BLaER1 treated with 17β-estradiol and CSF1 and Interleukin-3, amounts not matched to agents 10 nM and 100 nM (cell line): ENCODE data around the gene TGFBR3.

Experiments used
- H3K27ac ChIP-seq, 11 experiments: shearing (Covaris generic); formaldehyde crosslinking; 2 replicates each; pipeline ENCODE4 v1.8.1; 2022
- H3K27me3 ChIP-seq, 11 experiments: shearing (Covaris generic); formaldehyde crosslinking; 2 replicates each; pipeline ENCODE4 v1.8.1; 2022
- H3K36me3 ChIP-seq, 11 experiments: shearing (Covaris generic); formaldehyde crosslinking; 2 replicates each; pipeline ENCODE4 v1.8.1; 2022
- H3K4me1 ChIP-seq, 10 experiments: shearing (Covaris generic); formaldehyde crosslinking; 2 replicates each; pipeline ENCODE4 v1.8.1; 2022
- H3K4me2 ChIP-seq, 11 experiments: shearing (Covaris generic); formaldehyde crosslinking; 2 replicates each; pipeline ENCODE4 v1.8.1; 2022
- H3K4me3 ChIP-seq, 10 experiments: shearing (Covaris generic); formaldehyde crosslinking; 2 replicates each; pipeline ENCODE4 v1.8.1; 2022
- H3K9ac ChIP-seq, 11 experiments: shearing (Covaris generic); formaldehyde crosslinking; 2 replicates each; pipeline ENCODE4 v1.8.1; 2022
- H3K9me3 ChIP-seq, 11 experiments: shearing (Covaris generic); formaldehyde crosslinking; replicated peaks in 1 of 11; 2 replicates each; pipeline ENCODE4 v1.8.1; 2022
- H4K20me1 ChIP-seq, 11 experiments: shearing (Covaris generic); formaldehyde crosslinking; 2 replicates each; pipeline ENCODE4 v1.8.1; 2022
- Cebpa-rat ChIP-seq, 11 experiments: shearing (Covaris generic); IDR thresholded peaks; 2 replicates each; pipeline ENCODE4 v1.8.1; 2022

TGFBR3 gene

DNA sequence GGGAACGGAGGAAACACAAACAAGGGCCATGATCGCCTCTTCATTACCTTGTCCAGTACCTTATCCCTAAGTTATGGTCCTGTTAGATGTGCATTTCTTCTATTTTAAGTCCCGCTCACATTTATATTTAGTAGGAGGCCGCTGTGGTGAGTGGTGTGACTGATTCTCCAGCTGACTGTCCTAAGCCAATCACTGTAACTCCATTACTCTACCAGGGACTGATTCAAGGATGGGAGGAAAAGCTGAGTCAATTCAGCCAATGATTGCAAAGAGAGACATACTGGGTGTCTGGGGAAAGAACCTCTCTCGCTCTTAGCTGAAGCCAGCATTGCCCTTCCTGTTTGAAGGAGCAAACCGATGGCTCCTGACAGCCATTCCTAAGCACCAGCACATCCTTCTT, 59.7 kb downstream of the TGFBR3 start:
- no peaks in the 10 kb centered on the region for H4K20me1 ChIP-seq
- H3K27ac ChIP-seq, result no peak overlapping the region

DNA sequence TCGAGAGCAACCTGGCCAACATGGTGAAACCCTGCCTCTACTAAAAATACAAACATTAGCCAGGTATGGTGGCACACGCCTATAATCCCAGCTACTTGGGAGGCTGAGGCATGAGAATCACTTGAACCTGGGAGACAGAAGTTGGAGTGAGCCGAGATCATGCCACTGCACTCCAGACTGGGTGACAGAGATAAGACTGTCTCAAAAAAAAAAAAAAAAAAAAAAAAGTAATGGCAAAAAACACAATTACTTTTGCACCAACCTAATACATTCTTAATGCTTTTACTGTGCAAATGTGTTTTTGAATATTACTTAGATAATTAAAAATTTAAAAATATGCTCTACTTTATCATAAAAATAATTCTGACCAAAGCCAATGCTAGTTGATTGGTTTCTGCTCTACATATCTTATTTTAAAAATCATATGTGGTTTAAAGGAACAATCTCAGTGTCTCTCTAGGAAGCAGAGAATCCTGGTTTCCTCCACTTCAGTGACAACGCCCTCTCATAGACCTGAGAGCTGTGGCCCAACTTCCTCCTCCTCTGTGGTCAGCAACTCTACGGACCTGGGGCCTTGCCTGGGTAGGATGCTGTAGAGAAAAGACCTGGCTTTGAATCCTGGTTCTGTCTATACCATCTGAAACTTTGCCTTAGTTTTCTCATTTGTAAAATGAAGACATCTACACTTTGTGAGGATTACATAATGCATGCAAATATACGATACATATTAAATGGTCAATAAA, 64.7 kb downstream of the TGFBR3 start:
- Histone ChIP-seq H4K20me1 (no peaks in the 10 kb centered on the region), H3K27me3 (no peaks in the 10 kb centered on the region), H3K9ac (no peak overlapping the region), H3K4me3 (no peak overlapping the region), H3K27ac (no peak overlapping the region), H3K4me2 (no peak overlapping the region), H3K9me3 (no peaks in the 10 kb centered on the region), H3K36me3 (no peaks in the 10 kb centered on the region), H3K4me1 (peaks cover 6 to 35% (median 16%) of the 10 kb centered on the region in 10 experiments; a peak in 18 of 20 replicates)
- TF ChIP-seq Cebpa-rat (IDR thresholded peaks at IDR 0.05), result no peak

More for the DNA sequence above, 59.7 kb downstream of the TGFBR3 start:
- Histone ChIP-seq H3K4me1 (peaks cover 13 to 31% (median 25%) of the 10 kb centered on the region in 10 experiments), H3K9ac (no peak overlapping the region), H3K9me3 (no peaks in the 10 kb centered on the region), H3K27me3 (no peaks in the 10 kb centered on the region), H3K4me2 (no peak overlapping the region), H3K4me3 (no peak overlapping the region), H3K36me3 (no peaks in the 10 kb centered on the region)
- no peak for TF ChIP-seq Cebpa-rat (IDR thresholded peaks at IDR 0.05)

DNA sequence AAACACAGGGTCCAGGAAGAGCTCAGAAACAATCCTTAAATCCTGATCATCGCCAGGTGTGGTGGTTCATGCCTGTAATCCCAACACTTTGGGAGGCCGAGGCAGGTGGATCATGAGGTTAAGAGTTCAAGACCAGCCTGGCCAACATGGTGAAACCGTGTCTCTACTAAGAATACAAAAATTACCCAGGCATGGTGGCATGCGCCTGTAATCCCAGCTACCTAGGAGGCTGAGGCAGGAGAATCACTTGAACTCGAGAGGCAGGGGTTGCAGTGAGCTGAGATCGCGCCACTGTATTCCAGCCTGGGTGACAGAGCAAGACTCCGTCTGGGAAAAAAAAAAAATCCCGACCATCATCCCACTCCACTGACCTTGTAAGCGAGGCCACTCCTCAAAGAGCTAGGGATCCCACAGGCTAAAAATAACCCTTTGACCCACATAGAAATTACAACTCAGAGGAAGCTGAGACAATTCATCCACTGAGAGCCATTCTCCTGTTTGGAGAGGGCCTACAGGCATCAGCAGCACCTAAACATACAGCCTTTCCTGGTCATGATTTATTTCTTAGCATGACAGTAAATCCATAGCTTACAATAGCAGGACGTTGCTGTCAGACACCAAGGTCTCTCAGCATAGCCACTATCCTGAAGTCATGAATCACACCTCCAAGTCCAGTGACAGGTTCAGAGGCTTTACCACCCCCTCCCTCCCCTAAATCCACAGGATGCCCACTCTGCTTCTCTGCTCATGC, 66.7 kb downstream of the TGFBR3 start:
- Histone ChIP-seq H3K4me2 (peak overlapping the region in 4 of 11 experiments; percentile 3 to 77 (median 38); a peak in 3 of 22 replicates), H4K20me1 (no peaks in the 10 kb centered on the region), H3K27ac (no peak overlapping the region), H3K4me3 (no peak overlapping the region), H3K9ac (no peak overlapping the region), H3K4me1 (peaks cover 6 to 40% (median 17%) of the 10 kb centered on the region in 10 experiments; a peak in 18 of 20 replicates), H3K27me3 (no peaks in the 10 kb centered on the region), H3K36me3 (no peaks in the 10 kb centered on the region), H3K9me3 (no peaks in the 10 kb centered on the region)
- no peak for TF ChIP-seq Cebpa-rat (IDR thresholded peaks at IDR 0.05)

DNA sequence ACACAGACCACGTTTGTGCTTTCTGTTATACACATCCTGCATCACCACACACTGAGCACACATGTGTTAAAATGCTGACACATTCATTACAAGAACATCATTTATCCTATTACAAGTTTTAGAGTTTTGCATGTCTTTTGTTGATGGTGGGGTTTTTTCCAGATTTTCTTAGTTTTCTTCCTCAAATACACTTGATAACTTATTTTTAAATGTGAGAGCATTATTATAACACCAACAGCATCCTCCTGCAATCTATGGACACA, 67.3 kb downstream of the TGFBR3 start:
- Histone ChIP-seq H3K4me3 (no peak overlapping the region), H3K4me2 (peak overlapping the region in 5 of 11 experiments; percentile 29 to 77 (median 64); a peak in 10 of 22 replicates), H3K9ac (no peak overlapping the region; a peak in 1 of 22 replicates), H3K9me3 (no peaks in the 10 kb centered on the region), H3K4me1 (peaks cover 6 to 42% (median 18%) of the 10 kb centered on the region in 10 experiments; a peak in 18 of 20 replicates), H3K27me3 (no peaks in the 10 kb centered on the region), H4K20me1 (no peaks in the 10 kb centered on the region), H3K36me3 (no peaks in the 10 kb centered on the region), H3K27ac (no peak overlapping the region)
- TF ChIP-seq Cebpa-rat (IDR thresholded peaks at IDR 0.05), result no peak

DNA sequence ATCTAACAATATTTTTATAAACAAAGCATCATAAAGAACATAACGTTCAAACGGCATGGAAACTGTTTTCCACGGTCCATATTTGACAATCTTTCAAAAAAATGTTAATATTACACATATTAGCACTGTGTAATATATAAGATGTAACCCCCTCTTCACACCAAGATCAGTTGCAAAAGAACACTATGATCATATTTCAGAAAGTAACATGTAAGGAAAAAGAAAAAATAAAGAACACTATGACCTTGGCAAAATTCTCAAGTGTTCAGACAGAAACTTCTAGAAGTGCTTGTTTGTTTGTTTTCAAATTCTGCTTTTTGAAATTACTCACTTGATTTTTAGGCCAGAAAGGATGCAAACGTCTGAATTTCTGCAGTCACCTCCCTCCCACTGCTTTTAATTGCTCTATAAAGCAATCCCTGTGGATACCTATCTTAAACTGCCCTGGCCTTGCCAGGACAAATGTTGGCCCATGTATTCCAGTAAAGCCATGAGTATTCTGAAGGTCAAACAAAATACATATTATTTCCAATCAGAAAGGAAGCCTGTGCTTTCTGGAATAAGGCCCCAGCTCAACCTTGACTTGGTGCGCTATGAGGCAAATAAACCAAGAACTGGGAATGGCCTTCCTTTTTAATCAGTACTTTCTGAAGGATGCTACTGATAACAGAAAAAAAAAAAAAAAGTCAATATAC, 68.6 kb downstream of the TGFBR3 start:
- Histone ChIP-seq H3K27me3 (no peaks in the 10 kb centered on the region), H4K20me1 (no peaks in the 10 kb centered on the region), H3K4me3 (no peak overlapping the region), H3K36me3 (no peaks in the 10 kb centered on the region), H3K9me3 (no peaks in the 10 kb centered on the region), H3K4me1 (peaks cover 6 to 42% (median 18%) of the 10 kb centered on the region in 10 experiments; a peak in 18 of 20 replicates), H3K9ac (no peak overlapping the region), H3K4me2 (peak overlapping the region in 3 of 11 experiments; percentile 64 to 77 (median 72); a peak in 4 of 22 replicates), H3K27ac (no peak overlapping the region; a peak in 1 of 22 replicates)
- no peak for TF ChIP-seq Cebpa-rat (IDR thresholded peaks at IDR 0.05)

DNA sequence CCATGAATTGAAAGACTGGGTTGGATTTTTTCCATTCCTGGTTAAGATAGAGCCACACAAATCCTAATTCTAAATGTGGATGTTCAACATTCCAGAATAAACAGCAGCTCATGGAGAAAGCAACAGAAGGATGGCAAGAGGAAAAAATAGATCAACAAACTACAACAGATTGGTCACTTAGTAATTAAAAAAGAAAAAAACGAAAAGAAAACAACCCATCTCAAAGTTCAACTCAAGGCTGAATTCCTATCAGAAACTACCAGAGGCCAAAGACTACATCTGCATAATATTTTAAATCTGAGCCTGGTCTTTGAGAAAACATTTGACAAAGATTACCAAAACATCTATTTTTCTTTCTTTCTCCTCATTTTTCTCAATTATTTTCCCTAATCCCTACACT, 69.9 kb downstream of the TGFBR3 start:
- H3K4me2 ChIP-seq, result no peak overlapping the region
- H3K36me3 ChIP-seq, result no peaks in the 10 kb centered on the region
- no peak overlapping the region for H3K9ac ChIP-seq
- H3K4me3 ChIP-seq, result no peak overlapping the region
- H3K4me1 ChIP-seq, result peaks cover 6 to 41% (median 20%) of the 10 kb centered on the region in 10 experiments; a peak in 19 of 20 replicates
- H3K9me3 ChIP-seq, result no peaks in the 10 kb centered on the region
- TF ChIP-seq Cebpa-rat (IDR thresholded peaks at IDR 0.05), result no peak
- H3K27me3 ChIP-seq, result no peaks in the 10 kb centered on the region
- no peaks in the 10 kb centered on the region for H4K20me1 ChIP-seq
- no peak overlapping the region for H3K27ac ChIP-seq

DNA sequence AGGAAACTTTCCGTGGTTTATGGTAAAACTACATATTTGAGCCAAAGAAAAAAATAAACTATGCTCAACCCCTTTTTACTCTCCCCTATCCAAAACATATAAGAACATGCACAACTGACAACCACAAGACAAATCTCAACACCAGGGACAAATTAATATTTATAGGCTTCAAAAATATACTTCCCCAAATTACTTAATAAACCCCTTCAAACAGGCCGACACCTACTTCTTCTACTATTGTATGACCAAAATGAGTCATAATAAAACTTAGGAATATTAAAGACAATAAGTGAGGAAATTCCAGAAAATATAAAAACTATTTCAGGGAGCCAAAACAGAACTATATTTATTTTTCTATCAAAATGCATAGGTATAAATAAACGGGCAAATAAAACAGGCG, 71.5 kb downstream of the TGFBR3 start:
- no peak for TF ChIP-seq Cebpa-rat (IDR thresholded peaks at IDR 0.05)
- Histone ChIP-seq H4K20me1 (no peaks in the 10 kb centered on the region), H3K27me3 (no peaks in the 10 kb centered on the region), H3K36me3 (no peaks in the 10 kb centered on the region), H3K9me3 (no peaks in the 10 kb centered on the region), H3K27ac (no peak overlapping the region), H3K4me2 (peak overlapping the region in 3 of 11 experiments; percentile 18 to 33 (median 21); a peak in 3 of 22 replicates), H3K4me1 (peaks cover 12 to 45% (median 23%) of the 10 kb centered on the region in 10 experiments), H3K9ac (no peak overlapping the region), H3K4me3 (no peak overlapping the region)

DNA sequence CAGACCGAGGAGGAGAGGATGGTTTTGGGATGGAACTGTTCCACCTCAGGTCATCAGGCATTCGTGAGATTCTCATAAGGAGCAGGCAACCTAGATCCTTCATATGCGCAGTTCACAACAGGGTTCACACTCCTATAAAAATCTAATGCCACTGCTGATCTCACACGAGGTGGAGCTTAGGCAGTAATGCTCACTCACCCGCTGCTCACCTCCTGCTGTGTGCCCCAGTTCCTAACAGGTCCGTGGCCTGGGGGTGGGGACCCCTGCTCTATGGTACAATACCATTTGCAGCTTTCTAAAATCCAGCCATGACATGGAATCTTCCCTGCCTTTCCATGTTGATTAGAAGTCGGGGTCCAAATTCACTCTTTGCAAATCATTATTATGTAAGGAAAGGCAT, 72.1 kb downstream of the TGFBR3 start:
- Histone ChIP-seq H3K4me2 (peak overlapping the region in 2 of 11 experiments; percentile 21 to 33; a peak in 1 of 22 replicates), H3K27ac (no peak overlapping the region), H3K4me3 (no peak overlapping the region), H4K20me1 (no peaks in the 10 kb centered on the region), H3K9me3 (no peaks in the 10 kb centered on the region), H3K36me3 (no peaks in the 10 kb centered on the region), H3K27me3 (no peaks in the 10 kb centered on the region), H3K9ac (no peak overlapping the region), H3K4me1 (peaks cover 18 to 45% (median 27%) of the 10 kb centered on the region in 10 experiments)
- TF ChIP-seq Cebpa-rat (IDR thresholded peaks at IDR 0.05), result no peak

DNA sequence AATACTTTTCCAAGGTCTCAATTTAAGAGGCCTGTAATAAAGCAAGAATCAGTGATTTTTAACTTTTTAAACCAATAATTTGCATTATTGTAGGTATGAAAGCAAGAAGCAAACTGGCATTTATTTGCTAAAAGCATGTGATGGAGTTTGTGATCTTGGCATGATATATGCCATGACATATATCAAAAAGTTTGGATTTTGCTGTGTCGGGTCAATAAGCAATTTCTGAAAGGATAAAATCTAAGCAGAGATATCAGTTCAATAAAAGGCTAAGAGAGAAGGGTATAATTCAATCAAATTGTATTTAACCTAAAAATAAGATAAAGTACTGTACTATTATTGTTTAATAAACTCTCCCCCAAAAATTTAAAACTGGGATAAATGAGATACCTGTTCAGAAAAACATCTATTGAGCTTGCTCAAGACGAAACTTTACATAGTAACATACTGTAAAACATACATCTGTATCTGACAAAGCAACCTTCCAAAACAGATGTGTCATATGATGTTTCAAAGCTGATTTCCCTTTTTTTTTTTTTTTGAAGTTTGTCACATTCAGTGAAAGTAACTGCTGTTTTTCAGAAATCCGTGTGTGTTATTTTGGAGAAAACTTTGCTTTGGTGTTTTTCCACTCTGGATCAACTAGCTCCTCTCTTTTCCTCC, 74.5 kb downstream of the TGFBR3 start:
- peaks cover 12 to 30% (median 17%) of the 10 kb centered on the region in 10 experiments for H3K4me1 ChIP-seq
- peak overlapping the region in 2 of 11 experiments; percentile 35 to 65; a peak in 4 of 22 replicates for H3K4me2 ChIP-seq

More for the DNA sequence above, 74.5 kb downstream of the TGFBR3 start:
- Histone ChIP-seq H3K27ac (no peak overlapping the region), H3K27me3 (no peaks in the 10 kb centered on the region), H3K9ac (no peak overlapping the region), H4K20me1 (no peaks in the 10 kb centered on the region), H3K4me3 (no peak overlapping the region), H3K9me3 (no peaks in the 10 kb centered on the region), H3K36me3 (no peaks in the 10 kb centered on the region)
- TF ChIP-seq Cebpa-rat (IDR thresholded peaks at IDR 0.05), result no peak
